Measurements from ENCODE around the gene TSPO.

DNA sequence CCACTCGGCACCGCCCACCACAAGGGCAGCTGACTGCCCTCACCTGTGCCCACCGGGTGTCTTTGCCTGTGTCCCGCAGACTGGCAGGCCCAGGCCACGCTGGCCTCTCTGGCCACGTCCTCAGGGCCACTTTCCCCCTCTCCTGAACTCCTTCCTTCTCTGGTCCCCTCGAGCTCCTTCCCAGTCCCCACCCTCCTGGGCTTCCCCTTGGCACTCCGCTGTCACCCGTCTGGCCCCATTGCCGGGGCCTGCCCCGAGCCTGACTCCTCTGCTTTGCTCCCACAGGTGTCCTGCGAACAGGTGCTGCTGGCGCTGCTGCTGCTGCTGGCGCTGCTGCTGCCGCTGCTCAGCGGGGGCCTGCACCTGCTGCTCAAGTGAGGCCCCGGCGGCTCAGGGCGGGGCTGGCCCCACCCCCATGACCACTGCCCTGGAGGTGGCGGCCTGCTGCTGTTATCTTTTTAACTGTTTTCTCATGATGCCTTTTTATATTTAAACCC is 22.4 kb upstream of the TSPO start:
- TF ChIP-seq ZNF569 (CRISPR knock-in tag; IDR thresholded peaks at IDR 0.05; ENCODE audit: borderline replicate concordance) = no peak
- TF ChIP-seq KLF11 (CRISPR knock-in tag; IDR thresholded peaks at IDR 0.05) = no peak
- TF ChIP-seq CBX2 (IDR thresholded peaks at IDR 0.05; ENCODE audit: low read depth, low read length) = no peak
- TF ChIP-seq CBX2 (CRISPR knock-in tag; IDR thresholded peaks at IDR 0.05; ENCODE audit: low read depth) = no peak
- no peak for TF ChIP-seq EP300 (IDR thresholded peaks at IDR 0.05; ENCODE audit: low read depth in 2 of 2, low read length in 2 of 2)
- no peak for TF ChIP-seq EP300 (CRISPR knock-in tag; IDR thresholded peaks at IDR 0.05; ENCODE audit: borderline replicate concordance)
- no peak for TF ChIP-seq EZH2 (conservative IDR thresholded peaks at IDR 0.05; ENCODE audit: low read depth, low read length)
- TF ChIP-seq HDAC6 (IDR thresholded peaks at IDR 0.05; ENCODE audit: low read depth, low read length) = no peak
- no peak for TF ChIP-seq MYNN (CRISPR knock-in tag; IDR thresholded peaks at IDR 0.05; ENCODE audit: low read depth)

Data from HepG2 (cell line).